ENCODE measurements around the gene CD48.

- TF ChIP-seq EZH2 (IDR thresholded peaks at IDR 0.05) (no peak), SP1 (IDR thresholded peaks at IDR 0.05; ENCODE audit: low read depth) (no peak), POLR2A (IDR thresholded peaks at IDR 0.05; ENCODE audit: borderline replicate concordance, extremely low read depth, insufficient read depth, insufficient read length) (no peak), CTCF (IDR thresholded peaks at IDR 0.05 in 2 of 3, conservative IDR thresholded peaks at IDR 0.05 in 1 of 3; ENCODE audit: borderline replicate concordance in 1 of 3, insufficient read depth in 1 of 3, low read depth in 2 of 3, low read length in 2 of 3) (no peak), ZNF274 (IDR thresholded peaks at IDR 0.05; ENCODE audit: low read depth, low read length) (no peak)
Observed at GRCh38 chr1:160628799-160629263, 82.8 kb downstream of the CD48 start.
